HEK293 (cell line): Measurements from ENCODE around the gene FBP1.

ENCODE experiments used
- CTCF ChIA-PET: fragments of 350-600 bp; formaldehyde crosslinking; extraction: SDS; loops from one replicate; lab custom pipeline; 2021; ENCODE audit warnings: antibody characterized with exemption; lab: Yijun Ruan, JAX
- POLR2A ChIA-PET: fragments of 300-600 bp; formaldehyde crosslinking; extraction: SDS; loops from one replicate; lab custom pipeline; 2020; ENCODE audit warnings: antibody characterized with exemption, inconsistent platforms; lab: Yijun Ruan, JAX
- H3K27ac ChIP-seq: fragments of 200-500 bp; sonication (Bioruptor generic); 2 replicates; pipeline ENCODE4 v1.5.1; 2014; ENCODE audit warnings: low read depth, low read length, control low read depth, inconsistent platforms; ENCODE audit errors: extremely low read depth
- H3K36me3 ChIP-seq, 2 experiments: fragments of 200-500 bp in 1 of 2; sonication (Bioruptor generic) in 1 of 2; 1 replicate in 1 of 2; 2 replicates in 1 of 2; pipeline ENCODE4 v1.5.1; 2014 to 2017; ENCODE audit warnings: inconsistent platforms in 2 of 2, low read length in 2 of 2; ENCODE audit not compliant: control insufficient read depth in 2 of 2, insufficient read depth in 1 of 2
- H3K4me1 ChIP-seq: fragments of 200-500 bp; sonication (Bioruptor generic); 2 replicates; pipeline ENCODE4 v1.5.1; 2014; ENCODE audit warnings: mild to moderate bottlenecking, low read length, inconsistent platforms; ENCODE audit not compliant: control insufficient read depth, insufficient read depth
- H3K4me3 ChIP-seq: 2 replicates; pipeline ENCODE4 v1.5.1; 2011; ENCODE audit warnings: low read depth, mild to moderate bottlenecking, control low read depth, low read length, moderate library complexity
- H3K9me3 ChIP-seq: fragments of 200-500 bp; sonication (Bioruptor generic); 2 replicates; pipeline ENCODE4 v1.5.1; 2014; ENCODE audit warnings: low read depth, low read length, inconsistent platforms; ENCODE audit not compliant: control insufficient read depth, insufficient read depth
- BCL11B ChIP-seq: fragments of 450-650 bp; formaldehyde crosslinking; IDR thresholded peaks from 2 replicates; pipeline ENCODE4 v1.5.1; 2016; ENCODE audit warnings: low read depth, missing biosample characterization, missing genetic modification characterization
- HOXC10 ChIP-seq: sonication (generic); formaldehyde crosslinking; IDR thresholded peaks from 2 replicates; pipeline ENCODE4 v1.8.1; 2023; ENCODE audit warnings: mild to moderate bottlenecking, missing genetic modification reagents
- PRDM6 ChIP-seq: fragments of 450-650 bp; formaldehyde crosslinking; IDR thresholded peaks from 2 replicates; pipeline ENCODE4 v1.5.1; 2017; ENCODE audit warnings: missing biosample characterization, missing genetic modification characterization
- TRIM28 ChIP-seq: IDR thresholded peaks from 2 replicates; pipeline ENCODE4 v1.6.1; 2011; ENCODE audit warnings: low read length, control low read depth, borderline replicate concordance
- ZNF169 ChIP-seq: fragments of 450-650 bp; formaldehyde crosslinking; IDR thresholded peaks from 2 replicates; pipeline ENCODE4 v1.5.1; 2016; ENCODE audit warnings: missing biosample characterization, missing genetic modification characterization
- ZNF366 ChIP-seq: fragments of 450-650 bp; formaldehyde crosslinking; conservative IDR thresholded peaks from 2 replicates; pipeline ENCODE4 v1.5.1; 2016; ENCODE audit warnings: missing biosample characterization, missing genetic modification characterization
- ZNF394 ChIP-seq: fragments of 450-650 bp; formaldehyde crosslinking; IDR thresholded peaks from 2 replicates; pipeline ENCODE4 v1.5.1; 2016; ENCODE audit warnings: missing biosample characterization, missing genetic modification characterization, mild to moderate bottlenecking, moderate library complexity, borderline replicate concordance
- ZNF664 ChIP-seq: fragments of 450-650 bp; formaldehyde crosslinking; IDR thresholded peaks from 2 replicates; pipeline ENCODE4 v1.5.1; 2016; ENCODE audit warnings: missing biosample characterization, missing genetic modification characterization
- ZNF747 ChIP-seq: fragments of 450-650 bp; formaldehyde crosslinking; IDR thresholded peaks from 2 replicates; pipeline ENCODE4 v1.5.1; 2016; ENCODE audit warnings: missing biosample characterization, missing genetic modification characterization
- ZNF791 ChIP-seq: fragments of 450-650 bp; formaldehyde crosslinking; IDR thresholded peaks from 2 replicates; pipeline ENCODE4 v1.5.1; 2016; ENCODE audit warnings: missing biosample characterization, missing genetic modification characterization
- ZNF837 ChIP-seq: fragments of 450-650 bp; formaldehyde crosslinking; IDR thresholded peaks from 2 replicates; pipeline ENCODE4 v1.5.1; 2016; ENCODE audit warnings: missing biosample characterization, missing genetic modification characterization
- TF ChIP-seq, protein P1 (sequence below): fragments of 450-650 bp; formaldehyde crosslinking; IDR thresholded peaks from 2 replicates; pipeline ENCODE4 v1.5.1; 2017; ENCODE audit warnings: missing biosample characterization, missing genetic modification characterization
- TF ChIP-seq, protein P2 (sequence below): fragments of 450-650 bp; IDR thresholded peaks from 2 replicates; pipeline ENCODE4 v1.5.1; 2018; ENCODE audit warnings: missing biosample characterization, mild to moderate bottlenecking, missing genetic modification characterization
- TF ChIP-seq, protein P3 (sequence below): fragments of 450-650 bp; formaldehyde crosslinking; IDR thresholded peaks from 2 replicates; pipeline ENCODE4 v1.5.1; 2016; ENCODE audit warnings: missing biosample characterization, missing genetic modification characterization

Gene FBP1

DNA sequence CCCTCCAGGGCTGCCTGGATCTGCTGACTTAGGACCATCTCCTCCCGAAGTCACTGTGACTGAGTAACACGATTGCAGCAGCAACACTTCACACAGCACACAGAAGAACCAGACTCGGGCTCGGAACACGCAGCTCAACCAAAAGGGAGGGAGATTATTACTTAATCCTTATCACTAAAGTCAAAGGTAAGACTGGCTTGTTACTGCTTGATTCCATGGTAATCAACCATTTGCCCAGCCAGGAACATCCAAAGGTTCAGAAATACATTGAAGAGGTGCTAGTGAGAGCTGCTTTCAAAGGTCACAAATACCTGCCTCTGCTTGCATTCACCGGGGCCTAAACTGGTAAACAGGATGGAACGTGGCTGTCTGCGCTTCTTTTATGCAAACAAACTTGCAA, 7.7 kb downstream of the FBP1 start:
- TF ChIP-seq, protein P1, sequence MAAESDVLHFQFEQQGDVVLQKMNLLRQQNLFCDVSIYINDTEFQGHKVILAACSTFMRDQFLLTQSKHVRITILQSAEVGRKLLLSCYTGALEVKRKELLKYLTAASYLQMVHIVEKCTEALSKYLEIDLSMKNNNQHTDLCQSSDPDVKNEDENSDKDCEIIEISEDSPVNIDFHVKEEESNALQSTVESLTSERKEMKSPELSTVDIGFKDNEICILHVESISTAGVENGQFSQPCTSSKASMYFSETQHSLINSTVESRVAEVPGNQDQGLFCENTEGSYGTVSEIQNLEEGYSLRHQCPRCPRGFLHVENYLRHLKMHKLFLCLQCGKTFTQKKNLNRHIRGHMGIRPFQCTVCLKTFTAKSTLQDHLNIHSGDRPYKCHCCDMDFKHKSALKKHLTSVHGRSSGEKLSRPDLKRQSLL (tag by site-specific recombination): no peak
- TF ChIP-seq ZNF366: no peak
- no peak for TF ChIP-seq ZNF791
- TF ChIP-seq HOXC10 (CRISPR knock-in tag): no peak
- Histone ChIP-seq H3K36me3 (no peaks in the 10 kb centered on the region), H3K27ac (no peak overlapping the region), H3K4me1 (no peaks in the 10 kb centered on the region; the same call in 1 of the 2 replicates), H3K9me3 (no peaks in the 10 kb centered on the region), H3K4me3 (no peak overlapping the region)
- POLR2A ChIA-PET: no interaction called here
- CTCF ChIA-PET: interaction anchor here (1.4 kb wide), 1 partner anchor 9 kb away, joined by 3 read pairs; no protein-coding TSS in a partner anchor

DNA sequence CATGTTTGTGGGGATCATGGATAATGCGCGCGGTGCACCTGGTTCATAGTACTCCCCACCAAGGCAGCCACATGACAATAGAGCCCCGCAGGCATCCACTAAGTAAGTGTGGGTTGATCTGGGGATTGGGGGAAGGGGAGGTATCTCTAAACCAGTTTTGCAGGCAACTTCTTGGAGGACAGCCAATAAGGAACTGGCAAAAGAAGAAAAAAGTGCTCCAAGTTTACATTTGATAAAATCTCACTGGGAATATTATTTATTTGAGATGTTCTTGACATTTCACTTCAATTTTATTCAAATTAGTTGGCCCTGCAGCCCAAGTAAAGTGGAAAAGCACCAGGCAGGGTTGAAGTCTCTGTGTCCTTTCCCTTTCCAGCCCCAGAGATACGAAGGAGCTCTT, 8.5 kb downstream of the FBP1 start:
- TF ChIP-seq ZNF747 (tag by site-specific recombination) (no peak), PRDM6 (0 out of 2 replicates have a peak, but pooled peaks have one; percentile 27)
- H3K27ac ChIP-seq: no peak overlapping the region
- no peak overlapping the region for H3K4me3 ChIP-seq
- H3K9me3 ChIP-seq: no peaks in the 10 kb centered on the region
- H3K36me3 ChIP-seq: no peaks in the 10 kb centered on the region
- CTCF ChIA-PET: interaction anchor here (0.9 to 1.4 kb wide), 3 partner anchors 8 to 497 kb away, joined by 3 read pairs; no protein-coding TSS in a partner anchor
- POLR2A ChIA-PET: no interaction called here
- no peaks in the 10 kb centered on the region; the same call in 1 of the 2 replicates for H3K4me1 ChIP-seq

DNA sequence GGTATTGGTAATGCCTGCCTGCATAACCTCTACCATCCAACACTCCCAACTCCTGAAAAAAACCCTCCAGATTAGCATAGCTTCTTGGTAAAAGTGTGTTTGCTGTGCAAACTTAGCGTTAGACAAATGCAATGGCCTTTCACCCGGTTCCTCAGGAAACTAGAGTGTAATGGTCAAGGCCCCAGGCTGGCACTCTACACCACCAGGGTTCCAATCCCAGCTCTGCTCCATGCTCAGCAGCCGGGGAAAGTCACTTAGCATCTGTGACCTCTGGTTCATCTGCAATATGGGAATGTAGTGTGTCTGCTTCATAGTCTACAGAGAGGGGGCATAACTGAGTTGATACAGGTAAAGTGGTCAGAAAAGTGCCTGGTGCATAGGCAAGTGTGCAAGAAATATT, 9.0 kb downstream of the FBP1 start:
- CTCF ChIA-PET: interaction anchor here (0.9 to 1.0 kb wide), 2 partner anchors 138 to 498 kb away, joined by 3 read pairs; no protein-coding TSS in a partner anchor

More for the DNA sequence above, 9.0 kb downstream of the FBP1 start:
- no peak overlapping the region for H3K27ac ChIP-seq
- H3K9me3 ChIP-seq: no peaks in the 10 kb centered on the region
- H3K36me3 ChIP-seq: no peaks in the 10 kb centered on the region
- TF ChIP-seq ZNF394 (tag by site-specific recombination) (no peak), ZNF169 (tag by site-specific recombination) (no peak), TRIM28 (no peak), ZNF837 (tag by site-specific recombination) (no peak), BCL11B (tag by site-specific recombination) (no peak), ZNF664 (tag by site-specific recombination) (no peak)
- TF ChIP-seq, protein P2, sequence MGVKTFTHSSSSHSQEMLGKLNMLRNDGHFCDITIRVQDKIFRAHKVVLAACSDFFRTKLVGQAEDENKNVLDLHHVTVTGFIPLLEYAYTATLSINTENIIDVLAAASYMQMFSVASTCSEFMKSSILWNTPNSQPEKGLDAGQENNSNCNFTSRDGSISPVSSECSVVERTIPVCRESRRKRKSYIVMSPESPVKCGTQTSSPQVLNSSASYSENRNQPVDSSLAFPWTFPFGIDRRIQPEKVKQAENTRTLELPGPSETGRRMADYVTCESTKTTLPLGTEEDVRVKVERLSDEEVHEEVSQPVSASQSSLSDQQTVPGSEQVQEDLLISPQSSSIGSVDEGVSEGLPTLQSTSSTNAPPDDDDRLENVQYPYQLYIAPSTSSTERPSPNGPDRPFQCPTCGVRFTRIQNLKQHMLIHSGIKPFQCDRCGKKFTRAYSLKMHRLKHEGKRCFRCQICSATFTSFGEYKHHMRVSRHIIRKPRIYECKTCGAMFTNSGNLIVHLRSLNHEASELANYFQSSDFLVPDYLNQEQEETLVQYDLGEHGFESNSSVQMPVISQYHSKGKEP (tag by site-specific recombination): no peak
- TF ChIP-seq, protein P3, sequence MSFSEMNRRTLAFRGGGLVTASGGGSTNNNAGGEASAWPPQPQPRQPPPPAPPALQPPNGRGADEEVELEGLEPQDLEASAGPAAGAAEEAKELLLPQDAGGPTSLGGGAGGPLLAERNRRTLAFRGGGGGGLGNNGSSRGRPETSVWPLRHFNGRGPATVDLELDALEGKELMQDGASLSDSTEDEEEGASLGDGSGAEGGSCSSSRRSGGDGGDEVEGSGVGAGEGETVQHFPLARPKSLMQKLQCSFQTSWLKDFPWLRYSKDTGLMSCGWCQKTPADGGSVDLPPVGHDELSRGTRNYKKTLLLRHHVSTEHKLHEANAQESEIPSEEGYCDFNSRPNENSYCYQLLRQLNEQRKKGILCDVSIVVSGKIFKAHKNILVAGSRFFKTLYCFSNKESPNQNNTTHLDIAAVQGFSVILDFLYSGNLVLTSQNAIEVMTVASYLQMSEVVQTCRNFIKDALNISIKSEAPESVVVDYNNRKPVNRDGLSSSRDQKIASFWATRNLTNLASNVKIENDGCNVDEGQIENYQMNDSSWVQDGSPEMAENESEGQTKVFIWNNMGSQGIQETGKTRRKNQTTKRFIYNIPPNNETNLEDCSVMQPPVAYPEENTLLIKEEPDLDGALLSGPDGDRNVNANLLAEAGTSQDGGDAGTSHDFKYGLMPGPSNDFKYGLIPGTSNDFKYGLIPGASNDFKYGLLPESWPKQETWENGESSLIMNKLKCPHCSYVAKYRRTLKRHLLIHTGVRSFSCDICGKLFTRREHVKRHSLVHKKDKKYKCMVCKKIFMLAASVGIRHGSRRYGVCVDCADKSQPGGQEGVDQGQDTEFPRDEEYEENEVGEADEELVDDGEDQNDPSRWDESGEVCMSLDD (tag by site-specific recombination): no peak
- no peaks in the 10 kb centered on the region; the same call in 1 of the 2 replicates for H3K4me1 ChIP-seq
- no peak overlapping the region for H3K4me3 ChIP-seq
- POLR2A ChIA-PET: no interaction called here
